Fibroblast of skin of right quadriceps (primary cell): ENCODE results near the gene TOX4.
"Not testable (repeated sequence)": the region's sequence is repeated elsewhere in the genome, so short reads cannot be mapped to it uniquely, and the experiment has no call there.

ENCODE experiments used
- DNase-seq: peaks from one replicate; pipeline ENCODE4 v3.0.0-alpha.2; 2013

The TOX4 gene

GRCh38 chr14:21535545-21536417 is 58.8 kb downstream of the TOX4 start:
- DNase-seq: no peak

GRCh38 chr14:21536418-21537089 is 59.6 kb downstream of the TOX4 start:
- DNase-seq: no peak

GRCh38 chr14:21537090-21537424 is 60.1 kb downstream of the TOX4 start:
- DNase-seq: no peak

- DNase-seq: no peak
These were observed 62.4 kb downstream of the TOX4 start for GRCh38 chr14:21539189-21539940.

- DNase-seq: no peak
These were observed 64.5 kb downstream of the TOX4 start for GRCh38 chr14:21541413-21542074.

GRCh38 chr14:21543521-21543960 is 66.5 kb downstream of the TOX4 start:
- DNase-seq: no peak

- DNase-seq: no peak
These were observed 67.0 kb downstream of the TOX4 start for GRCh38 chr14:21543963-21544362.

GRCh38 chr14:21544588-21544987 is 67.6 kb downstream of the TOX4 start:
- not testable (repeated sequence) for DNase-seq
